Thoracic aorta (tissue), 2 donors: ENCODE results near the gene AKAP6. TPM values are rescaled to one million over a fixed set of nuclear protein-coding genes. Genes with fewer than 3 reads are reported as not detected.

Experiments
- ATAC-seq: fragments of 150-250 bp; one replicate; pipeline ENCODE4 v1.8.0; 2017; ENCODE audit warnings: low read depth; ENCODE audit not compliant: insufficient number of reproducible peaks, low FRiP score
- DNase-seq: peaks from one replicate; pipeline ENCODE4 v3.0.0-alpha.2; 2020; ENCODE audit warnings: low spot score
- H3K27ac ChIP-seq, 2 donors: fragments of 200-600 bp; sonication (generic); 1 replicate in 1 of 2; 2 replicates in 1 of 2; pipeline ENCODE4 v1.5.1; 2016; ENCODE audit warnings: mild to moderate bottlenecking in 2 of 2, moderate library complexity in 2 of 2
- H3K27me3 ChIP-seq: fragments of 200-600 bp; sonication (generic); replicated peaks from 2 replicates; pipeline ENCODE4 v1.6.0; 2016; ENCODE audit warnings: mild to moderate bottlenecking; ENCODE audit not compliant: insufficient read depth
- H3K36me3 ChIP-seq: fragments of 200-600 bp; sonication (generic); one replicate; pipeline ENCODE4 v1.5.1; 2016
- H3K4me1 ChIP-seq, 2 donors: fragments of 200-600 bp; sonication (generic); 1 replicate in 1 of 2; 2 replicates in 1 of 2; pipeline versions ENCODE4 v1.5.1 to v1.6.0; 2016; ENCODE audit warnings: low read depth in 2 of 2, mild to moderate bottlenecking in 1 of 2; ENCODE audit not compliant: control insufficient read depth in 1 of 2
- H3K4me3 ChIP-seq: fragments of 200-600 bp; sonication (generic); 2 replicates; pipeline ENCODE4 v1.5.1; 2016; ENCODE audit warnings: mild to moderate bottlenecking
- H3K9me3 ChIP-seq: fragments of 200-600 bp; sonication (generic); 2 replicates; pipeline ENCODE4 v1.5.1; 2016
- CTCF ChIP-seq: fragments of 200-600 bp; sonication (generic); IDR thresholded peaks from one replicate; pipeline ENCODE4 v1.5.1; 2019; ENCODE audit warnings: antibody characterized with exemption
- total RNA-seq, 2 donors: library from RNA; depleted of rRNA; stranded (reverse); fragments of >200 nt; gene quantifications; one replicate each; pipeline versions ENCODE4 v1.1.0 to v1.2.3, GENCODE V29; 2016

The AKAP6 gene
- total RNA-seq, 2 donors from 2014 or later: 78.9 to 104 TPM

- TF ChIP-seq CTCF: no peak
- no peak for ATAC-seq
- no peak overlapping the region for H3K27ac ChIP-seq
- no peak for DNase-seq
- H3K9me3 ChIP-seq: no peaks in the 10 kb centered on the region
- H3K36me3 ChIP-seq: no peaks in the 10 kb centered on the region
- H3K4me1 ChIP-seq: no peaks in the 10 kb centered on the region
- H3K4me3 ChIP-seq: no peak overlapping the region
- H3K27me3 ChIP-seq: no peaks in the 10 kb centered on the region
Observed at GRCh38 chr14:32311294-32312009, 17.6 kb upstream of the AKAP6 start.

GRCh38 chr14:32312010-32312331 is 17.1 kb upstream of the AKAP6 start:
- no peak for TF ChIP-seq CTCF
- H3K9me3 ChIP-seq: no peaks in the 10 kb centered on the region
- H3K4me1 ChIP-seq: no peaks in the 10 kb centered on the region
- DNase-seq: no peak
- no peaks in the 10 kb centered on the region for H3K27me3 ChIP-seq
- no peaks in the 10 kb centered on the region for H3K36me3 ChIP-seq
- H3K27ac ChIP-seq: no peak overlapping the region
- no peak overlapping the region for H3K4me3 ChIP-seq
- ATAC-seq: no peak

- ATAC-seq (no peak), DNase-seq (no peak)
- Histone ChIP-seq H3K9me3 (no peaks in the 10 kb centered on the region), H3K4me1 (no peaks in the 10 kb centered on the region), H3K4me3 (no peak overlapping the region), H3K36me3 (no peaks in the 10 kb centered on the region), H3K27me3 (no peaks in the 10 kb centered on the region), H3K27ac (no peak overlapping the region)
- TF ChIP-seq CTCF: no peak
Observed at GRCh38 chr14:32313844-32314376, 15.2 kb upstream of the AKAP6 start.

GRCh38 chr14:32318087-32318795 is 10.9 kb upstream of the AKAP6 start:
- no peak overlapping the region for H3K4me3 ChIP-seq
- H3K4me1 ChIP-seq: no peaks in the 10 kb centered on the region
- no peaks in the 10 kb centered on the region for H3K9me3 ChIP-seq
- TF ChIP-seq CTCF: no peak
- no peak overlapping the region for H3K27ac ChIP-seq
- ATAC-seq: no peak
- no peak for DNase-seq
- no peaks in the 10 kb centered on the region for H3K36me3 ChIP-seq
- H3K27me3 ChIP-seq: no peaks in the 10 kb centered on the region

- TF ChIP-seq CTCF: no peak
- Histone ChIP-seq H3K4me1 (no peaks in the 10 kb centered on the region), H3K36me3 (no peaks in the 10 kb centered on the region), H3K27me3 (no peaks in the 10 kb centered on the region), H3K9me3 (no peaks in the 10 kb centered on the region), H3K4me3 (no peak overlapping the region), H3K27ac (no peak overlapping the region)
- ATAC-seq (no peak), DNase-seq (no peak)
Observed at GRCh38 chr14:32319368-32320049, 9.6 kb upstream of the AKAP6 start.
